GM19397 (cell line): ENCODE measurements around the gene TRIM14.
A peak's percentile ranks its signal among the peaks of the same experiment; 100 is the strongest.
"Not testable (repeated sequence)": the region's sequence is repeated elsewhere in the genome, so short reads cannot be mapped to it uniquely, and the experiment has no call there.

Experiments
- ATAC-seq: cut with Tn5 transposase; IDR thresholded peaks from one replicate; pipeline ENCODE4 v1.9.1; 2021; ENCODE audit warnings: mild to moderate bottlenecking, moderate library complexity; ENCODE audit not compliant: unreplicated experiment

Gene TRIM14

GRCh38 chr9:98050351-98050750 lies 68.7 kb downstream of the TRIM14 start:
- ATAC-seq = no peak

DNA sequence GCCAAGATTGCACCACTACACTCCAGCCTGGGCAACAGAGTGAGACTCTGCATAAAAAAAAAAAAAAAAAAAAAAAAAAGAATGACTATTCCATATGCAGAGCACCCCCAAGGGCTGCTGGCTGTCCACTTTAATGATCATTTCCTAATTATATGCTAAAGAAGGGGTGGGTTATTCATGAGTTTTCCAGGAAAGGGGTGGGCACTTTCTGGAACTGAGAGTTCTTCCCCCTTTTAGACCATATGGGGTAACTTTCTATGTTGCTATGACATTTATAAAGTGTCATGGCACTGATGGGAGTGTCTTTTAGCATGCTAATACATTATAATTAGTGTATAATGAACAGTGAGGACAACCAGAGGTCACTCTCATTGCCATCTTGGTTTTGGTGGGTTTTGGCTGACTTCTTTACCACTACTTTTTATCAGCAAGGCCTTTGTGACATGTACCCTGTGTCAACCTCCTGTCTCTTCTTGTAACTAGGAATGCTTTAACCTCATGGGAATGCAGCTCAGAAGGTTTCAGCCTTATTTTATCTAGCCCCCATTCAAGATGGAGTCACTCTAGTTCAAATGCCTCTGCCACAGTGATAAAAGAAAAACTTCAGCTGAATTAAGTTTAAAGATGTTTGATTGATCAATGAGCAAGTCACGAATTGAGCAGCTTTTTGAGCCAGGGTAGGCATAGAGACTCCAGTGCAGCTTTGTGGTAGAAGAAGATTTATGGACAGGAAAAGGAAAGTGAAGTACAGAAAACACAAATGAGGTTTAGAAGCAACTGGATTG lies 69.5 kb downstream of the TRIM14 start:
- ATAC-seq = no peak

DNA sequence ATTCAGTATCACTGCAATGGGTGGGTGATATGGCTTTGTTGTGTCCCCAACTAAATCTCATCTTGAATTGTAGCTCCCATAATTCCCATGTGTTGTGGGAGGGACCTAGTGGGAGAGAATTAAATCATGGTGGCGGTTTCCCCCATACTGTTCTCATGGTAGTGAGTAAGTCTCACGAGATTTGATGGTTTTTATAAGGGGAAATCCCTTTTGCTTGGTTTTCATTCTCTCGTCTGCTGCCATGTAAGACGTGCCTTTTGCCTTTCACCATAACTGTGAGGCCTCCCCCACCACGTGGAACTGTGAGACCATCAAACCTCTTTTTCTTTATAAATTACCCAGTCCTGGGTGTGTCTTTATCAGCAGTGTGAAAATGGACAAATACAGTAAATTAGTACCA lies 72.0 kb downstream of the TRIM14 start:
- ATAC-seq = no peak

DNA sequence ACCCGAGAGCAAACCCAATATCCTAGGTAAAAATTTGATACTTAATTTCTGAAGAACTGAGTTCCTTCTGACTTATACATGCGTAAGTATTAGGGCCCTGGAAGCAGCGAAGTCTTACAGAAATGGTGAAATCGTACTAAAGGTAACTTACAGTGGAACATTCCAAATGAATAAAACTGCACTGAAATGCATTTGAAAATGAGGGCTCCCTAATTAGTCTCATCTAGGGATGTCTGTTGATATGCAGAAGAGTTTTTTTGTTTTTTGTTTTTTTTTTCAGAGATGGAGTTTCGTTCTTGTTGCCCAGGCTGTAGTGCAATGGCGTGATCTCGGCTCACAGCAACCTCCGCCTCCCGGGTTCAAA lies 72.9 kb downstream of the TRIM14 start:
- ATAC-seq = no peak

DNA sequence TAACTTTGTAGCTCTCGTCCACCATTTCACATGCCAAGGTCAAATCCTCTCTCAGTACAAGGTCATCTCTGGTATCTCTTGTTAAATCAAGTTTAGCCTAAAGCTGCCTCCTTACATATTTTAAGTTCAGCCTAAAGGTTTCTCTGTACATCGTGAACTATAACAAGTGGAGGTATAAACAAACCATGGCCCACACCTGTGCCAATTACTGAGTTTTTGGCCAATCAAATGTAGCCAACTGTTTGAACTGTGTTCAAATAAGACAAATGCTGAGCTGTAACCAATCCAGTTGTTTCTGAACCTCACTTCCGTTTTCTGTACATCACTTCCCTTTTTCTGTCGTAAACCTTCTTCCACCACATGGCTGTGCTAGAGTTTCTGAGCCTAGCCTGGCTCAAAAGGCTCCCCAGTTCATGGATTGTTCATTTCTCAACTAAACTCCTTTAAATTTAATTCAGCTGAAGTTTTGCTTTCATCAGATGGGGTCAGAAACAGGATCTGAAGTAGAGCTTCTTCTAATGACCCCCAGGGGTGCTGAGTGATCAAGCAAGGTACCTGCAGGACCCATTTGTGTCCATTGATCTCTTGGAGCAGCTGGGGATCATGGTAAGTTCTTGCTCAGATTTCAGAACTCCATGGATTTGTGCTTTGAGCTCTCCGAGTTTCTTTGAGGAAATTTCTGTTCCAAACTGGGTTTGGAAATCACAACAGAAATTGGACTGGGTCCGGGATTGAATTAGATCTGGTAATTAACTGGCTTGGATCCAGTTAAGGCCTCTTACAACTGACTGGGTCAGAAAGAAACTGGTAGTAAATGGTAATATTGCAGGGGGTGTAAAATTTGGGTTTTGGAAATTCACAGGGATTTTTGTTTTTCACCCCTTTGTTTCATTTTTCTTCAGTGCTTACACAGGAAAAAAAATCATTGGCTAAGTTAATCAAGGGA lies 73.5 kb downstream of the TRIM14 start:
- peak; percentile 79 for ATAC-seq

- ATAC-seq = no peak
Observed at GRCh38 chr9:98043915-98044314, 75.1 kb downstream of the TRIM14 start.

- ATAC-seq = no peak
Observed at GRCh38 chr9:98040212-98040611, 78.8 kb downstream of the TRIM14 start.

GRCh38 chr9:98039607-98040017 lies 79.4 kb downstream of the TRIM14 start:
- ATAC-seq = no peak

DNA sequence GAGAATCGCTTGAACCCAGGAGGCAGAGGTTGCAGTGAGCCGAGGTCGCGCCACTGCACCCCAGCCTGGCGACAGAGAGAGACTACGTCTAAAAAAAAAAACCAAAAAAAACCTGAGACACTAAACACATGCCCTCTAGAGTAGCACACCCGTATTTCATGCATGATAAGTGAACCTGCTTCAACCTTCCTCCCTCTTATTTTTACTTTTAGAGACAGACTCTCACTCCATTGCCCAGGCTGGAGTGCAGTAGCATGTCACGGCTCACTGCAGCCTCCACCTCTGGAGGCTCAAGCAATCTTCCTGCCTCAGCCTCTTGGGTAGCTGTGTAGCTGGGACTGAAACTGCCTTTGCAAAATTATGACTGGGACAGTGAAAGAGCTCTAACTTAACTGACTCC lies 80.1 kb downstream of the TRIM14 start:
- ATAC-seq = no peak

DNA sequence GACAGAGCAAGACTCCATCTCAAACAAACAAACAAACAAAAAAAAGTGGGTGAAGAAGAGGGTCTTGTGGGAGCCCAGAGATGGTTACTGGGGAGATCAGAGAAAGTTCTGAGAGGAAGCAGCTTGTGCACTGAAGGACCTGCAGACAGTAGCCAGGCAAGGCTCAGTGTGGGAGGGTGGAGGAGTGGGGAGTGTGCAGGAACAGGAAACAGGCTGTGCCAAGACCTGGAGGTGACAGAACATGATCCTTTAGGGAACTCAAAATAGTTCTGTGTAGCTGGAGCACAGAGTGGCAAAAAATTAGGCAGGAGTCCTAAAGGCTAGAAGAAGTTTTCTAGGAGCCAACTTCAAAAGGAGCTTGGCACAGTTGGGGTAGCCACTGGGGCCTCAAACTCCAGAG lies 81.7 kb downstream of the TRIM14 start:
- ATAC-seq = no peak

GRCh38 chr9:98034593-98035546 lies 84.2 kb downstream of the TRIM14 start:
- no peak for ATAC-seq

DNA sequence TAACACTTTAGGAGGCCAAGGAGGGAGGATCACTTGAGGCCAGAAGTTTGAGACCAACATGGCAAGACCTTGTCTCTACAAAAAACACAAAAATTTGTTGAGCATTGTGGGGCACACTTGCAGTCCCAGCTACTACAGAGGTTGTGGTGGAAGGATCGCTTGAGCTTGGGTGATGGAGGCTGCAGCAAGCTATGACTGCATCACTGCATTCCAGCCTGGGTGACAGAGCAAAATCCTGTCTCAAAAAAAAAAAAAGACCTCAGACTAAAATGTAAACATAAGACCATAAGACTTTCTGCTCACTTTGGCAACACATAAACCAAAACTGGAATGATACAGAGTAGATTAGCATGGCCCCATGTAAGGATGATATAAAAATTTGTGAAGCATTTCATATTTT lies 87.1 kb downstream of the TRIM14 start:
- no peak for ATAC-seq

- ATAC-seq = no peak
Observed at GRCh38 chr9:98031169-98031568, 87.9 kb downstream of the TRIM14 start.

- ATAC-seq = no peak
Observed at GRCh38 chr9:98024702-98025101, 94.3 kb downstream of the TRIM14 start.

DNA sequence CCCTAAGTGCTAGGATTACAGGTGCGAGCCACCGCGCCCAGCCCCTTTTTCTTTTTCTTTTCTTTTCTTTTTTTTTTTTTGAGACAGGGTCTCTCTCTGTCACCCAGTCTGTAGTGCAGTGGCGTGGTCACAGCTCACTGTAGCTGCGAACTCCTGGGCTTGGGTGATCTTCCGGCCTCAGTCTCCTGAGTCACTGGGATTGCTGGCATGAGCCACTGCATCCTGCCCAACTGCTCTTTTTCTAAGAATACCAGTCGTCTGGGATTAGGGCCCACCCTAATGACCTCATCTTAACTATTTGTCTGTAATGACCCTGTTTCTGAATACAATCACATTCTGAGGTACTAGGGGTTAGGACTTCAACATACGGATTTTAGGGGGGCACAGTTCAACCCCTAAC lies 96.6 kb downstream of the TRIM14 start:
- ATAC-seq = no peak

GRCh38 chr9:98021306-98022040 lies 97.5 kb downstream of the TRIM14 start:
- no peak for ATAC-seq

- ATAC-seq = no peak
Observed at GRCh38 chr9:98020476-98021145, 98.4 kb downstream of the TRIM14 start.

DNA sequence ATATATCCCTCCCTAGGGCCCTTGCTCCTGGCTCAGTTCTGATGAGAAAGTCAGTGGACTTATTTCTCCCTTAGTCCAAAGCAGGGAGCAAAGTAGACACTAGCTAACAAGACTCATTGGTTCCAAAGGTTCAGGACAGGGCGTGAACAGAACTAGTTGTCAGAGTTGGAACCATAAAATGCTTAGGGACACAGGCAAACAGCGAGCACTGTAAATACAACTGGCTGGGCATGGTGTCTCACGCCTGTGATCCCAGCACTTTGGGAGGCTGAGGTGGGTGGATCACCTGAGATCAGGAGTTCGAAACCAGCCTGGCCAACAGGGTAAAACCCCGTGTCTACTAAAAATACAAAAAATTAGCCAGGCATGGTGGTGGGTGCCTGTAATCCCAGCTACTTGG lies 99.2 kb downstream of the TRIM14 start:
- ATAC-seq = not testable (repeated sequence)
